ENCODE data around the gene EFNA5.
A peak's percentile ranks its signal among the peaks of the same experiment; 100 is the strongest.

EFNA5 gene

DNA sequence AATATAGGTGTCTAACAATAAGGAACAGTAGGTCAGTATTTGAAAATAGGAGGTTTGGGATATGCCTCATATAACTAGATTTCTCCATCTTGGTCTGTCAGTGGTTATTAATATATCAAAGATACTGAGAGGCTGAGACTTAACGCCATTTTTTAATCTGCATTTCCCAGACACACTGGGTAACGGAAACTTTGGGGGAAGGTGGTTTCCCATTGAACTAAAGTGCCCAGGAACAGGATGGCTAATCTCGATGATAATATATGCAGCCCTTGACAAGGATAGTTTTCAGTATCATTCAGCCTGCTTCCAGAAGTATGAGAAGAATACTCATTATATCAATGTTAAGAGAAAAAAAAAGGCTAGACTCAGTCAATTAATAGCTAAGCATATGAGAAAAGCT lies 30.7 kb downstream of the EFNA5 start:
- DNase-seq (ENCODE audit: low spot score) = no peak

DNA sequence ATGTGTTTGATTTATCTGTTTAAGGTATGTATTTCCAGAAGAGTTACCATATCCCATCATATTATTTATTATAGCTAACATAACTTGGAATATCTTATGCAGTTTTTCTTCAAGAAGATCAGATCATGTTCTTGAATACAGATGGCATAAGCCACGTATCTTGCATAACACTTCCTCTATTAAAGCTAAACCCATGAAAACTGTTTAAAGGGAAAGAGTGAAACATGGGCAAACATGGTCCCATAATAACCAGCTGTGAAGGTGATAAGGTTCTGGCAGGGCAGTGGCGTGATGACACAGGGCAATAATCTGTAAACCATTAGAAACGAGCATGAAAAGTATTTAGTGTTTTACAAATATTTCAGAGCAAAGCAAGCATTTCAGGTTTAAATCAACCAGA lies 34.2 kb downstream of the EFNA5 start:
- no peak for DNase-seq (ENCODE audit: low spot score)

DNA sequence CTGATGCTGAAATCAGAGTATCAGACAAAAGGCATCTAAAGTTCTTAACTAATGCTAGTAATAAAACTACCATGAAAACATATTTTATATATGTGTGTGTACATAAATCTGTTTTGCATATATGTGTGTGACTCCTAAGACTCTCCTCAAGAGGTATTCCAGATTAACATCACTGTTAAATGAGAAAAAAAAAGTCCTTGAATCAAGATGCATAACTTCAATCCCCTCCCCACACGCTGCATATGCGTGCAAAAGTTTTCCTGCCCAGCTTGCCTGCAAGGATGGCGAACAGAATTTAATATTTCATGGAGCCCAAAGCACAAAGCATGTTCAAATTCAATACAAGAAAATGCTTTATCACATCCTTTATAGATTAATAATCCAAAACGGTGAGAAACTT lies 34.7 kb downstream of the EFNA5 start:
- no peak for DNase-seq (ENCODE audit: low spot score)

DNA sequence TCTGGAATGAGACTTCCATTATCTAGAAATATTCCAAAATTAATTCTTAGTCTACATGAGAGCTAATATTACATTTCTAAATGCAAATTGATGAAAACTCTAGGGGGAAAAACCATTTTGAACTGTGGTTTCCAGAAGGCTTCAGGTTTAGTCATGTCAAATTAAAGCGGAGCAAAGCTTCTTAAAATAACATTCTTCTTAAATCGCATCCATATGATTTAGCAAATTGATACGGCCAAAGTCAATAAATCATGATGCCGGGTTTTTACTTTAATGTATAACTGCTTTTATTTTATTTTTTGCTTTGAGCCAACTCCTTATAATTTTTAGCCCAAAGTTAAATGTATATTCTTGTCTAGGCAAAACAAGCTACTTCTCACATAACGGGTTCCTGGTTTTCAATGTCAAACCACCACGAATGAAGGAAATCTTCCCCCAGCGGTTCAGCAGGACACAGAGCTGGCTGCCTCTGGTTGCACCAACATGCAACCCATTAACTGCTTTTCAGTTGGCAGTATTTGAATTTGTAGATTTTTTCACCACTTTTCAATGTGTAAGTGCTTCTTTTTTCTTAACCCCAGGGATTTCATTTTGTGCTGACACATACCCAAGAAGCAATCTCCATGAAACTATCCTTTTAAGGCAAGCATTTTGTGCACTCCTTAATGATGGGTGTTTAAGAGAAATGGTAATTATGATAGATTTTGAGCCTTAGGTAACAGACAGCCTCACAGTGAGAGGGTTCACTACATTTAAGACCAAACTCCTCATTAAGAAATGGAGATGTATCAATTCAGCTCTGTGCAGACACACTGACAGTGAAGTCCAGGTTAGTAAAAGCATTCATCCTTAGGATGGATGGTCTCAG lies 35.5 kb downstream of the EFNA5 start:
- DNase-seq (ENCODE audit: low spot score) = no peak

DNA sequence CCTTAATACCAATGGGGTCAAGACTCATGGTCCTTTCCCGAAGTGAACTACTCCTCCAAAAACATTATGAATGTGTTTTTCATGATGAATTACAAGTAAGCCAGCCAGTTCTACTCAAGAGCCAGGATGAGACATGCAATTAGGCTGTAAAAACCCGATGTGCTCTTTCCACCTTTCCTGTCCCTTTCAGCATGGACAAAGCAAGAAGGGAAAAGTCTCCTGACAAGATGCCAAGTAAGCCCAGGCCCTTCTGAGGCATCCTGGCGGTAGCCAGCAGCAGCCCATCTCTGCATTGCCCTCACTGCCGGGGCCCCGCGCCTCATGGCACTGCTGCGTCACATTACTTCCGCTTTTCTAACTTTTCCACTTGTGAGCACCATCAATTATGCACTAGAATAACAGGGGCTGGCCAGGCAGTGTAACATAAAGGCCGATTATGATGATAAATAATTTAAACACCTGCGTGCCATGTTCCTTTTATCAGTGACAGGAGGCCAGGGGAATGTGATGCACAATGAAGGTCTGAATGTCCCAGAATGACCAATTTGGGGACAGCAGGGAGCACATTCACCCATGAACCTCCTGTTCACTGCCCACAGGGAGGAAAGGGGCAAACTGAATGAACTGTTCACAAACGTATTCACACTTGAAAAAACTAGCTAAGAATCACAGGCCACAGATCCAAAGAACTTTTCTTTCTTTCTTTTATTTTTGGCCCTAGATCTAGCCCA lies 37.4 kb downstream of the EFNA5 start:
- DNase-seq (ENCODE audit: low spot score) = no peak

DNA sequence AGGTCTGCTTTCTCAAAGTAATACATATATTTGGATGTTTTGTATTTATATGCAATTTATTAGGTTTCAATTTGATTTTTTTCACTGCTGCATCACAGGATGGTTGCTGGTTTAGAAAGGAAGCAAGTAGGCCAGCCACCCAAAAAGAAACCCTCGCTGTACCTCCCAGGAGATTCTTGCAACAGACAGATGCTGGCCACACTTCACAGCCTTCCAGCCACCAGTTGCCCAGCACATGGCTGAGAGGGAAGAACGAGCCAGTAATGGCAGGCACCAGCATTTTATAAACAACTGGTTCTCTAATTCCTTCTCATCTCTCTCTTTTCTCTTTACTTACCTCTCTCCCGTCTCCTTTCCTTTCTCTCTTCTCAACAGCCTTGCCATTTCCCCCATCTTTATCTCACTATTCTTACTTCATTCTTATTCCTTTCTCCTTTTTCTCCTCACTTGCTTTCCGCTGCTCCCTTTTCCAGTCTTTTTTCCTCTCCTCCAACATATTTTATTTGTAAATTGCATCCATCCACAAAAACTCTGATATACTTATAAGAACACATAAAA lies 38.9 kb downstream of the EFNA5 start:
- DNase-seq (ENCODE audit: low spot score) = no peak

DNA sequence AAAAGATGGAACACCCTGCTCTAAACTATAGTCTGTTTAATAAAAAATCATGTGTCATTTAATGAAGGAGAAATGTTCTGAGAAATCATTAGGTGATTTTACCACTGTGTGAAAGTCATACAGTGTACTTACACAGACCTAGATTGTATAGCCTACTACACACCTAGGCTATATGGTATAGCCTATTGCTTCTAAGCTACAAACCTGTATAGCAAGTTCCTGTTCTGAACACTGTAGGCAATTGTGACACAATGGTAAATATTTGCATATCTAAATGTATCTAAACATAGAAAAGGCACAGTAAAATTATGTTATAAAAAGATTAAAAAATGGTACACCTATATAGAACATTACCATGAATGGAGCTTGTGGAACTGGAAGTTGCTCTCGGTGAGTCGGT lies 40.6 kb downstream of the EFNA5 start:
- no peak for DNase-seq (ENCODE audit: low spot score)

DNA sequence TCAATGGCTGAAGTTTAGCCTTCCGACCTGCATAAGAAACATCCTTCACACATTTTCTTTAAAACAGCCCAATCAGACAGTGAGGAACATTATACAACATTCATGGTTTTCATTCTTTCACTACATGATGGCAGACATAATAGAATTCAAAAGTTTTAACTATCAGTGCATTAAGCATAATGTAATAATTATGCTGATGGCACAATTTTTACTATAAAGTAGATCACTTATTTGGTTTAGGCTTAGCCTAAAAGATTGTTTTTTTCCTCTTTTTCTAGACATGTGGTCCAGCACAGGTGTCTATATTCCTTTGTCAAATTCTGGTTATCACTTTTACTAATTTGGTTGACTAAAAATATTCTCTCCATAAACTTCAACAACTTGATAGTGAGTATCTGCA lies 46.5 kb downstream of the EFNA5 start:
- DNase-seq (ENCODE audit: low spot score) = no peak

DNA sequence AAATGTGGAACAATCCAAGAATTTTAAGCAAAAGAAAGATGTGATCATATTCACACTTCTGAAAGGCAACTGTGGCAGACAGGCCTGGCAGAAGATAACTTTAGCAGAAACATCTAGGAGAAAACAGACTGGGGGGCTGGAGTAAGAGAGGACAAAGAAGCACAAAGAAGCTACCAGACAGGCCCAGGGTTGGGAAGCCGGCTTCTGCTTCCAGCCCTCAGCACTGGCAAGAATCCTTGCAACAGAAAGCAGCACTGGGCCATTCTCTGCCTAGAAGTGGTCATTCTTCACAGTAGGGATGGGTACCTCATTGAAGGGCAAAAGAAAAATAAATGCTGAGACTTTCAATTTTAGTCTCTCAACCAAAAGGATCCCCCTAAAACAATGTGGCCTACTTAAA lies 49.6 kb downstream of the EFNA5 start:
- no peak for DNase-seq (ENCODE audit: low spot score)

DNA sequence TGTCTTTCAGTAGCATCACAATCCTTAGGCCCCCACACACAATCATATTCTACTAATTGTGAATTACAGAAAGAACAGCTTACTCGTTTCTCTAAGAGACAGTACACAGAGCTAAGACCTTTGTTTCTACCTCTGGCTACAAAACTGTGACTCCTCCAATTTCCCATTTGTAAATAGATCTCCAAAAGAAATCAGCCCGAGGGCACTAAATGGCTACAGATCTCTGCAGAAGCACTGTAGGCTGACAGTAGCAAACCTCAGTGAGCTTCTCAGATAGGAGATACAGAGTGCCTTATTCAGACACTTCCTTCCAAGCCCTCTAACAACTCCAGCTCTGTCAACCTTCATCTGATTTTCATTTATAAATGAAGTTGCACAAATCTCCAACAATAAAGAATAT lies 51.0 kb downstream of the EFNA5 start:
- DNase-seq (ENCODE audit: low spot score) = no peak

DNA sequence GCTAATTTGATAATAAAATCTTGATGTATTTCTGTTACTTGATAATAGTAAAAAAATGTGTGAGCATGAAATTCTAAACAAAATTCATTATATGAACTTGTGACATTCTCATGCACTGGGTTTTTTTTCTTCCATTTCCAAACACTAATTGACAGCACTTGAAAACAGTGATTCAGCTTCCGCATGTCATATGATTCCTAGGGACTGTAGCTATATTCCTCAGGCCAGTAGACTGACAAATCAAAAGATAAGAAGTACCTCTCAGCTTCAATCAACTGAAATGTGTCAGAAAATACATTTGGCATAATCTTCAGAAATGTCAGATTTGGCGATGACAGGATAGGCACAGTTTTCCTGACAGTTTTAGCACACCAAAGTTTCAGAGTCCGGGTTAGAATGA lies 52.5 kb downstream of the EFNA5 start:
- DNase-seq (ENCODE audit: low spot score) = no peak

DNA sequence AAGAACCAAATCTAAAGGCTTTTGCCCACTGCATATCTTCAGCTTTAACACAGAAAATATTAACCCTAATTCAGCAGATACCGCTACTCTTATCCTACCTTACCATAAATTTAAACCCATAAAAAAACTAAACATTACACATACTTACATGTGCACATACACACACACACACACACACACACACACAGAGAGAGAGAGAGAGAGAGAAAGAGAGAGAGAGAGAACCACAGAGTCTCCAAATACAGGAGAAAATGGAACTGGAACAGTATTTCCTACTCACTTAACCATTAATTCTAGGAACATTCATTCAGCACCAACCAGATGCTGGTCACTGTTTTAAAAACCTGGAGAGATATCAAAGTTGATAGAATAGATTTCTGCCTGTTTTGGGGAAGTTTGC lies 53.7 kb downstream of the EFNA5 start:
- DNase-seq (ENCODE audit: low spot score) = no peak

DNA sequence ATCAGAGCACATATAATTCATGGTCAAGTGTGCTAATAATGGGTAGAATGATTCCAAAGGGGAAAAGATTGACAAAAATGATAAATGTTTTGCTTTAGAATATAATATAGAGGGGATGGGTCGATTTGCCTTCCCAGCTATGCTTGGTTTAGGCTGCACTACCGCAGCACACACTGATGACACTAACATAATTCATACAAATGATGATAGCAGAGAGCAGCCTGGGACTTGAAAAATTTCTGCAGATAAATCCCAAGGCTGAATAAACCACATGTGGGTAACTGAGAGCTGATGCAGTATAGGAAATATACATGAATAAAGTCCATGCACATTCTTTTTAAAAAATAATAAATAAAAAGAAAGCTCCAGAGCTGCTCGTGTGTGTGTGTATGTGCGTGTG lies 54.5 kb downstream of the EFNA5 start:
- no peak for DNase-seq (ENCODE audit: low spot score)

DNA sequence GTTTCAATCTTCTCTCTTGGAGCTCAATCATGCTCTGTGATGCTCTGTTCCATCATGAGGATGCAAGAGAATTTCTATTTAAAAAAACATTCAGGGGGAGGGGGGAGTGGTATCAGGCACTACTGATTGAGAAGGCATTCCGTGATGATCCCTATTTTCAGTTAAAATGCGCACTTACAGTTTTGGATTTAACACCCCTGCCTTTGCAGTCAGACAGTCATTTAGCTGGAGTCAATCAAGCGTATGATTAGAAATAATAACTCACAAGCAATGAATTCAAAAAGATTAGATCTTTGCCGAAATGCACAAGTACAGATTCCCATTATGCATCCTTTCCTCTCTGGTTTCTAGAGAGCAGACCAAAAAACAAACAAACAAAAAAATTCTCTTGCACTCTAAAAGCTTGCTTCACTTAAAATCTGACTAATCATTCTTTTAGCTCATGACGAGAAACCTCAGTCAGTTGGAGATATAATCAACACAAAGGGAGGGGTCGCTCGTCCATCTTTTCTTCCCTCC lies 55.4 kb downstream of the EFNA5 start:
- DNase-seq (ENCODE audit: low spot score) = peak; percentile 39

DNA sequence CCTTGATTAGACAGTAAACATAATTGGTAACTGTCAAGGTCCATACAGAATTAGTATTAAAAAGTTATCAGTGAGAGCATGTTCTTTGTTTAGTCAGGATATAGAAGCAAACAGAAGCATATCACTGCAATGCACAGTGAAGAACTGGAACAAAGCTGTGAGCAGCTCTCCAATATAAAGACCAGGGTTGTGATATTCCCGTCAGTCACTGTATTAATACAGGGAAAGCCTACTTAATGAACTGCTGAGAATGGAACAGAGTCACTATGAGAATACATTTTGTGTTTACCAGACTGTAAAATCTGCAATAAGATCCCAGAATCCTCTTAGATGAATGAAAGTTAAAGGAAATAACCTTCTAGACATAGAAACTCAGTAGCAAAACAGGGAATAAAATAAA lies 58.2 kb downstream of the EFNA5 start:
- no peak for DNase-seq (ENCODE audit: low spot score)

DNA sequence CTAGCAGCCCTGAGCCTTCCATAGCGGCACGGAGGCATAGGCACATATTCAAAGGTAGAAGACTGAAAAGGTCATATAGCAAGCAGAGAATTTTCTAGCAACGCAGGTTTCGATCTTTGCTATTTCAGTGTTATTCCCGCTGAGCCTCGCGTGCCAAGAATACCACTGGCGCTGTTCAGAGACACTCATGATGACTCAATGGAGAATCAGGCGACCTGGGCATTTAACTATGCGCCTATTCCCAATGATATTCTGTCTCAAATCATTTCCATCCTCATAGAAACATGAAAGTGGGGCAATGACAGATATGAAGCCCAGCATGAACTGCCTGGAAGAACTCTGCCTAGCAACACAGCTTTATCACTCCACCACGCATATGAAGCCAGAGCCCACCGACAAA lies 59.9 kb downstream of the EFNA5 start:
- DNase-seq (ENCODE audit: low spot score) = no peak

DNA sequence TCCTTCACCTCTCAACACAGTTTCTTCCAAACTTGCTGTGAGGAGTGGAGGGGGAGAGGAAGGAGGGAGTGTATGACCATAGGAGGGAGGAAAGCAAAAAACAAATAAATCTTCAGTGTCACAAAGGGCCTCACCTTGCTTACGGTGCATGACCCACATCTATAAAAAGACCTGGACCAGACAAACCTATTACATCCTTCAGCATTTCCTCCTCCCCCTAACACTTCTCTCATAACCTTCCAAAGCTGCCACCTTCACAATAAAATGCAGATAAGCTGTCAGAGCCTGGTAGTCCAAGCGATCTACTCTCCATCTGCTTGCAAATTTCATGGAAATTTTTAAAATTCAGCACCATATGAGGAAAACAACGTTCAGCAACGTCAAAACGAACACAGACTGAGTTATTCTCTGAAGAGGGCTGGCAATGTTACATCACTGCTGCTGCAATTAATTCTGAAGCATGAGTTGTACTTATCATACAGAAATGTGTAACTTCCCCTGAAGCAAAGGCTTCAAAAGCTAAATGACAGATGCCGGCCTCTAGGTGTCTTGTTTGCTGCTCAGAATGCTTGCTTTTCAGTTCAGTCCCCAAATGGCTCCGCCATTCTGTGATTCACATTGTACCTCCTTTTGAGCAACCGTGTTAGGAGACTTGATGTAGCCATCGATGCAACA lies 62.9 kb downstream of the EFNA5 start:
- DNase-seq (ENCODE audit: low spot score) = peak; percentile 35

DNA sequence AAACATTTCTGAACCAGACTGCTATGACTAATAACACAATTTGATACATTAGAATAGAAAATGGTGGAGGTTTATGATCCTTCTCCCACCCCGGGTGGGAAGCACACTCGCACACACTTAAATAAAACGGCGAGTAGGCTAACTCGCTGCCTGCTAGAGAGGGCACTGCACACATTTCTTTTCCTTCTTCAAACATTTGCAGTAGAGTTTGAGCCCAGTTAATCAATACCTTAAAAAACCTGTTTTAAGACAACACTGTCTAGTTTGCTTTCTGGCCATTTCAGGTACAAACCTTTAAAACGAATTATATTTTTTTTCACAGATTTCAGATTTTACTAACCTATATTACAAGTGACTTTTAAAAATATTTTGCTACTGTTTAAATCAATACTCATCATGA lies 63.5 kb downstream of the EFNA5 start:
- DNase-seq (ENCODE audit: low spot score) = no peak

DNA sequence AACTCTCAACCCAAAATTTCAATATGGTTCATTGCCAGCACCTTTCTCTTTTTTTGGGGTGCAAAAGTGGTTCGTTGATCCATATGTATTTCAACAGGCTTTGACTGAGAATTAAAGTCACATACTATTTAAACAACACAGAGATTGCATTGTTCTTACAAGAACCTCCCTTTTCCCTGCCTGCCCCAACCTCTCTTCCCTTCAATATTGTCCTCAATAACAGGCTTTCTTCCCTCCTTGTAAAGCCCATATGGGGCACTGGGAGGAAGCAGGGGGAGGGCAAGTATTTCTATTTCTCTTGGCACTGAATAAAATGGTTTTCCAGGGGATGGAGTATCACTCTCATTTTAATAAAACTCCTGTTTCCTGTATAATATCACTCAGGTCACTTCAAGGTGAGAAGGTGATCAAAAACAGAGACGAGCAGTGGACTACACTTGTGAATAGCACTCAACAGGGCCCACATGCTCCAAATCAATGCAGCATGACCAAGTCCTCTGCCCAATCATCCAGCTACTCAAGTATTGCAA lies 65.1 kb downstream of the EFNA5 start:
- DNase-seq (ENCODE audit: low spot score) = no peak

DNA sequence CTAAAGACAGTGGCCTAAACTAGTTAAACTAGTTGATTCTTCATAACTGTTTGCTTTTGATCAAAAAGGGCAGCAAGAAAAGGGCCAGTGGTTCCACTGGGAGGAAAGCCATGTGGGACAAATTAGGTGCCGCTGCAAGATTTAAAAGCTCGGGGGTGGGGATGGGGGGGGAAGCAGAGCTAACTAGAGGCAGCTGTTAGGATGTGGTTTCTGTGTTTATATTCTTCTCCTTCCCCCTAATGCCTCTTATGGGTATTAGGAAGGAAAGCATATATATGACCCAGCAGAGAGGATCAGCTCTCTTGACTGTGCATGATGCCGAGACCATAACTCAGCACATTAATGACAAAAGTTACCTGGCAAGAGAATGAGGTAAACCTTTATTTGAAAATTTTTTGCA lies 65.7 kb downstream of the EFNA5 start:
- no peak for DNase-seq (ENCODE audit: low spot score)

DNA sequence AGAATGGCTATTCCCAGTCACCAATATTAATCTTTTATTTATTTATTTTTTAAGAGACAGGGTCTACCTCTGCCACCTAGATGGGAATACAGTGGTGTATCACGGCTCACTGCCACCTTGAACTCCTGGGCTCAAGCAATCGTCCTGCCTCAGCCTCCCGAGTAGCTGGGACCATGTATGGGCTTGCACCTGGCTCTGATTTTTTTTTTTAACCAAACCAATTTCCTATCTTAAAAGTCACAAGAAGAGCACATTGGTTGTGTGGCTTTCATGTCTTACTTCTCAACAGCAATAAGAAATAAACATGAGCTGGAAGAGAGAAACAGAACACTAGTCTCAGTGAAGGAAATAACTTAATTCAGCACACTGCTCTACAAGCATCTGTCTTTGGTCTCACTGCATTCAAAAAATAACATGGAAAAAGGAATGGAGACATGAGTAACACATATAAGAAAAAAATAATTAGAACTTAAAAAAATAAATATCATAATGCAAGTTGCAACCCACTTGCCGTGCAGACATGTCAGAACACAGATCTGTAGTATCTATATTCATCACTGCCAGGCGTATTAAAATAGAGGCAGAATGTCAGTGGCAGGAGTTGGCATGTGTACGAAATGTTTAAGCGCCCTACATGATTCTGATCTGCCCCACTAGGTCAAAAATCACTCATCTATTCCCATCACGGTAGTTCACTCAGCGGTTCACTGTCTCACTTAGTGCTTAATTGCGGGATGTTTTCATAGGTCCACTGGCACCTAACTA lies 66.4 kb downstream of the EFNA5 start:
- DNase-seq (ENCODE audit: low spot score) = no peak

DNA sequence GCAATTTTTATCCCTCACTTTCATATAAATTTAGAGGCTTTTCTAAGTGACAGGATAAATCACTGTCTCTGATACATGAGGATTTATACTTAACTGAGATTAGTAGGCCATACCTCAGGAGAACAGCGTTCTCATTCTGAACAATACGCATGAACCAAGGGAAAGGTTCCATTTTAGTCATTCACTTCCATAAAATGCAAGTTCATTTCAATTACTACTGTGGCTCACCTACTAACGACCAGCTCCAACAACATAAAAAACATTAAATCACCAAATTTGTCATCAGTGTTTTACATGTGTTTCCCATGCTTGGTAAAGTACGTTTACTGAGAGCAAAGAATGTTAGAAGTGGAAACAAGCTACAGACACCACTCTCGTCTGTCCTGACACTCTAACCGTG lies 67.4 kb downstream of the EFNA5 start:
- DNase-seq (ENCODE audit: low spot score) = no peak

All from putamen (tissue), 1 donor.